Activated effector memory CD4-positive, alpha-beta T cell treated with anti-CD3 and anti-CD28 coated beads, Interleukin-2, amount 50 U/mL, for 16 hours (primary cell): ENCODE results near the gene SEMA3F.
"Not testable (repeated sequence)": the region's sequence is repeated elsewhere in the genome, so short reads cannot be mapped to it uniquely, and the experiment has no call there.

Experiments used
- DNase-seq: peaks from one replicate; pipeline ENCODE4 v3.0.0-alpha.2; 2020

SEMA3F gene

DNA sequence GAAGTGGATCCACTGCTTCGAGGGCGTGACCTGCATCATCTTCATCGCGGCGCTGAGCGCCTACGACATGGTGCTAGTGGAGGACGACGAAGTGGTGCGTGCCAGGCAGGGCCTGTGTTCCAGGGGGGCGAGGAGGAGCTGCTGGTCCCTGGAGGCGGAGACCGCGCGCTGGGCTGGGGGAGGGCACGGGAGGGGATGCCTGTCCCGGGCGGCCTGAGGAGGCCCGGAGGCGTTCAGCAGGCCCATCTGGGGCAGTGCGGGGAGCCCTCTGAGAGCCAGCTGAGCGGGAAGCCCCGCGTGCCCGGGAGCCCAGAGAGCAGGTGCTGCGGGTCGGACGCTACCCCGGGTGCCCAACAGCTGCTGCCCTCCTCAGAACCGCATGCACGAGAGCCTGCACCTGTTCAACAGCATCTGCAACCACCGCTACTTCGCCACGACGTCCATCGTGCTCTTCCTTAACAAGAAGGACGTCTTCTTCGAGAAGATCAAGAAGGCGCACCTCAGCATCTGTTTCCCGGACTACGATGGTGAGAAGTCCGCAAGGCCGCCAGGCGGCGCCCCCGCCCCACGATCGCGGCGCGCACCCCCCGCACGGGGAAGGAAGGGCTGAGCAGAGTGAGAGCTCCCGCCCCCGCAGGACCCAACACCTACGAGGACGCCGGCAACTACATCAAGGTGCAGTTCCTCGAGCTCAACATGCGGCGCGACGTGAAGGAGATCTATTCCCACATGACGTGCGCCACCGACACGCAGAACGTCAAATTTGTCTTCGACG lies 39.2 kb downstream of the SEMA3F start:
- peak; percentile 94 for DNase-seq

DNA sequence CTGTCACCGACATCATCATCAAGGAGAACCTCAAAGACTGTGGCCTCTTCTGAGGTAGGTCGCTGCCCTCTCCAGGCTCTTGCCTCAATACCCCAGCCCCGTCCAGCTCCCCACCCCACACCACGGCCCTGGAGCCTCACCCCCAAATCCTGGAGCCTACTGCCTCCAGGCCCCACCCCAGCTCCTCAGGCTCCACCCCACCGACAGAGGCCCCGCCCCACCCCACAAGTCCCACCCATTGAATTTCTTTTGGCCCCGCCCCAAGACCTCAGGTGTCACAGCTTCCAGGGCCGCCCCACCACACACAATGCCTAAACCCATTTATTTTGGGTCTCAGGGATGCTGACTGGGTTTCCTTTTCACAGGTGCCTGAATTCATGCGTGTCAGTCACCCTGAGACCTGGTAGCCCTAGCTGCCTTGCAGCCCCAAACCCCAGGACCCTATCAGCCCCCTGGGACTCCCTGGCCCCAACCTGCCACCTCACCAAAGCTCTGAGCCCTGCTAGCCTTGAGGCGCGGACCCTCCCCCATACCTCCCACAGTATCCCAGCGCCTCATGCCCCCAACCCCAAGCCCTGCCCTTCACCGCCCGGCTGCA lies 39.9 kb downstream of the SEMA3F start:
- DNase-seq = peak; percentile 75

DNA sequence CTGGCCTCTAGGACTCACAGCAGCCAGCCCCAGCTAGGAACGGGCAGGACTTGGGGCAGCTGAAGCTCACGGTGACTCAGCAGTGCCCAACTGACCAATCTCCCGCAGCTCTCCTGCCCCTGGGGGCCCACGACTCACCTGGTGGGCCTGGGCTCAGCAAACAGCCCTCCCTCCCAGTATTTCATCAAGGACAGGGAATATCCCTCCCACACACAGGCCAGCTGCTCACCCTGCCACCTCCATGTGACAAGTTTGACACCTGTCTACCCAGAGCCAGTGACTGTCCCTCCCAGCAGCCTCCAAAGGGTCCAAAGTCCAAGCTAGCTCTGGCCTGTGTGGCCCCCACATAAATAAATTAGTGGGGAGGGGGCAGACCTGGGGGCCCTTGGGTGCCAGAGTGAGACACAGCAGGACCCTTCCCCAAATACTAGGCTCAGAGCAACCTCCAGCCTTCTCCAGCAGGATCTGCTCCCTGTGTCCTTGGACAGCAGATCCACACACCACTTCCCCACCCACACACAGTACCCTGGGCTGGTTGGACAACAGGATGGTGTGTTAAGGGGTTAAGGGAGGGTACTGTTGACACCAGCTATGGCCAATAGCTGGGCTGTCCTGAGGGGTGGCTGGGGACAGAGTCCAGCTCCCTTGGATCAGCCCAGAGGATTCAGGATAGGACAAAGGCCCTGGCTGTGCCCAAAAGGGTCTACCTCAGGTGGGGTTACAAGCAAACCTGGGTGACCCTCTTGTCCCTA lies 40.6 kb downstream of the SEMA3F start:
- DNase-seq = no peak

DNA sequence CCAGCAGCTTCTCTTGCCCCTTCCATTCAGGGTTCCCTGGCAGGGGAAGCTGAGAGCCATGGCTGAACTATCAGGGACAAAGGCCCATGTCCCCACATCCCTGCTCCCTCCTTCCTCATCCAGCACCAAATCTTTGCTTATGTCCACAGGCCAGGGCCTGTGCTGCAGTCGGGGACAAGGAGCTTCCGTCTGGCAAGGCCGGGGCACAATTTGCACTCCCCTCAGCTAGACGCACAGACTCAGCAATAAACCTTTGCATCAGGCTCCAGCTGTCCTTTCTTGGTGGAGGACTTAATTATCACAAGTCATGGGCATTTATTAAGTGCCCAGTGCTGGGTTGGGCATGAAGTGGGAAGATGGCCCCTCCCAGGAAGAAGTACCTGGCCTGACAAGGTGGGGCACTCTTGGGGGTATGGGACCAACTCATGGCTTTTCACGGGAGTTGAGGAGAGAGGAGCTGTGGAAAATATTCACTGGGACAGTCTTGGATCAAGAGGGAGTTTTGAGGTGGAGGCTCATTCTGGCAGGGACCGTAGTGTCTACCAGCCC lies 41.2 kb downstream of the SEMA3F start:
- no peak for DNase-seq

- DNase-seq = no peak
Measured at GRCh38 chr3:50201573-50202315, 46.6 kb downstream of the SEMA3F start.

DNA sequence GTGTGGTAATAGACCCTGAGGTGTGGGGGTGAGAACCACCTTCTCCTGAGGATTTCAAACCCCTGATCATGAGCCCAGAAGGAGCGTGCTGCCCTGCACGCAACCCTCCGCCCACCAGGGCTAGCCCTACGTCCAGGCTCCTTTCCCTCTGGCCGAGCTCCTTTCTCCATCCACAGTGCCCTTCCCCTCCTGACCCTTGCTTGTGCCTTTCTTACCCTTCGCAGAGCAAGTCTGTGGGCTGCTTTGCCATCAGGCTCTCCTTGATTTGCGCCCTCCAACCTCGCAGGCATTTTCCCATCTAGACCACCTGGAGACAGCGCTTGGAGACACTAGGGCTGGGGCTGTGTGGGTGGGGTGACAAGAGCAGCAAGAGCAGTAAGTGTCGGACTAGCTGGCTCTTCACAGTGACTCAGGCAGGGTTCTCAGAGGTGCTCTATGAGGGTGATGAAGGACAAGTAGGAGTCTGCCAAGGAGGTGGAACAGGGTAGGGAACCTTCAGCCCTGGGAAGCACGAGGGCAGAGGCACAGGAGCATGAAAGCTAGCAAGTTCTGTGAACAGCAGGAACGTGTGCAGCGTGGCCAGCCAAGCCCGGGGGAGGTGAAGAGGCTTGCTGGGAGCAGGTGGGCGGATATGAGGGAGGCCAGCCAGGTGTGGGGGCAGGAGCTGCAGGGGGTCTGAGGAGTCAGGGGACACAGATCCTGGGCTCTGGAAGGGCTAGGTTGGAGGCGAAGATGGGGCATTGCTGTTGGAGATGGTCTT lies 47.4 kb downstream of the SEMA3F start:
- no peak for DNase-seq

GRCh38 chr3:50203113-50203808 lies 48.1 kb downstream of the SEMA3F start:
- DNase-seq = no peak

- no peak for DNase-seq
Measured at GRCh38 chr3:50203809-50204803, 49.0 kb downstream of the SEMA3F start.

DNA sequence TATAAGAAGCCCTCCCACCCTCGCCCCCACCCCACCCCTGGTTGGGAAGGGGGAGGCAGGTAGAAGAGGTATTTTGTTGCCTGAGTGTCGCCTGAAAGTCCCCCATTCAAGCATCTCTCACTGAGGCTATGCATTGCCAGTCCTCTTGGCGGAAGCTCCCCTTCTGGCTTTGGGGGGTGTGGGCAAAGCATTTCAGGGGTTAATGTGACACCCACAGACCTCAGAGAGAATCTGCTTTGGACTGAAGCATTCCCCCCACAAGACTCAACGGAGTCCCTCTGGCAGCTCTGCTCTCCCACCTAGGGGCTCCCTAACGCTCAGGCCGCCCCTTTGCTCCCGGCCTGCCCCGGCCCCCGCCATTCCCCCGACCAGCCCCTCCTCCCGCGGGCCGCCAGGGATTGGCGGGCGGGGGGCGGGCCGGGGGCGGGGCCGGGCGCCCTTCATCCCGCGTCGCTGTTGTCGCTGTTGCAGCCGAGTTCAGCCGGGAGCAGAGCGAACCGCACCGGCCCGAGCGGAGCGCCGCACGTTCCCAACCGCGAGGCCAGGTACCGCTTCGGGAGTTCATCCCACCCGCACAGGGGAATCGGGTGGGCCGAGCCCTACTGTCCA lies 49.8 kb downstream of the SEMA3F start, which contains the start of gene SLC38A3:
Gene SLC38A3 (plus strand): TSS at position 468 of the 609 bp plus-strand sequence. CDS start 8,929 bp downstream, outside the sequence.
- DNase-seq = no peak

GRCh38 chr3:50205413-50206276 lies 50.5 kb downstream of the SEMA3F start:
- peak; percentile 75 for DNase-seq

- DNase-seq = no peak
Measured at GRCh38 chr3:50207359-50208042, 52.4 kb downstream of the SEMA3F start.

GRCh38 chr3:50208677-50209344 lies 53.7 kb downstream of the SEMA3F start:
- DNase-seq = no peak

- no peak for DNase-seq
Measured at GRCh38 chr3:50210176-50210509, 55.0 kb downstream of the SEMA3F start.

- DNase-seq = no peak
Measured at GRCh38 chr3:50210510-50211367, 55.6 kb downstream of the SEMA3F start.

DNA sequence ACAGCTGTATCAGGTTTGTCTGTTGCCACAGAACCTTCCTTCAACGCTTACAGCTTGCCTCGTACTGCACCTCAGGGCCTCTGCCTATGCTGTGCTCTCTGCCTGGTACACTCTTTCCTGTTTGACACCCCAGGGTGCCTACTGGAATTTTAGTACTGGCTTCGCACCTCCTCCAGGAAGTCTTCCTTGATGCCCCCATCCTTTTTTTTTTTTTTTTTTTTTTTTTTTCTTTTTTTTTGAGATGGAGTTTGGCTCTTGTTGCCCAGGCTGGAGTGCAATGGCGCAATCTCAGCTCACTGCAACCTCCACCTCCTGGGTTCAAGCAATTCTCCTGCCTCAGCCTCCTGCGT lies 56.2 kb downstream of the SEMA3F start:
- DNase-seq = not testable (repeated sequence)

DNA sequence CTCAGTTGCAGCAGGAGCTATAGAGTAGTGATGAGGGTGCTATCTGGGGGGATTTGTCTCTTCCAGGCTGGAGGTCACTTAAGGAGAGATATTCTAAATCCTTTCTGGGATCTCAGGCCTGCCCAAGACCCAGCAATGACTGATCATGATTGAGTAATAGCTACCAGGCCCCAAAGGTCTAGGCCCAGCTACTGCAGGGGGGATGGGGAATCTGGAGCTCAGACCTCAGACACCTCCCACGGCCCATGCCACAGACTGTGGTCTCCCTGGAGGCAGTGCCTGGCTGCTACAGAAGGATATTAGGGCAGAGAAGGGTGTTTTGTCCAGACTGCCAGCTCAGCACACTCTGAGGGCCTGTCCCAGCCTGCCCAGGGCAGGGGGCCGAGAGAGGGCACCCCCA lies 56.8 kb downstream of the SEMA3F start:
- no peak for DNase-seq

DNA sequence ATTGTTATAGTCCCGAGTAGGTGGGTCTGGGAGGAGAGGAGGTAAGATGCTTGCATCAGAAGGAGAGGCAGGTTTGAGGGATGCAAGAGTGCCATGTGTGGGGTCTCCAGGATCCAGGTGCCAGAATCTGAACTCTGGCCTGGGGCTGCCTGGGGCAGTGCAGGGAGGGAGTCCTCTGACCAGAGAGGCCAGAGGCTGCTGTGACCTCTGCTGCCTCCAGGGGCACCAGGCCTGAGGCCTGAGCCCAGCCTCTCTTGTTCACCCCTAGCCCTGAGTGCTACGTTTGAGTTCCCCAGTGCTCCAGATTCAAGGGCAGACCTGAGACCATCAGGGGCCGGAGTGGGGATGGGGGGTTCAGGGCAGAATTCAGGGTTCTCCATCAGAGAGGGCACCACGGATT lies 57.4 kb downstream of the SEMA3F start:
- DNase-seq = no peak
